Vein endothelial cell (primary cell): Measurements from ENCODE around the gene CHMP2B. TPM values are rescaled to one million over a fixed set of nuclear protein-coding genes. Genes with fewer than 3 reads are reported as not detected.

Source experiments
- small RNA-seq: library from RNA; depleted of rRNA; stranded (forward); fragments of <200 nt; gene quantifications from one replicate; pipeline ENCODE3, GENCODE V24; 2012
- total RNA-seq: library from RNA; depleted of rRNA; stranded (reverse); fragments of >200 nt; gene quantifications from 2 replicates; pipeline ENCODE4 v1.2.3, GENCODE V29; 2012

Gene CHMP2B
- total RNA-seq, result 29.1 and 31.8 TPM in 2 replicates

GRCh38 chr3:87227104-87227834 lies at the start of gene CHMP2B:
TSS of gene CHMP2B (plus strand) at chr3:87227309. CDS start at chr3:87227523, 214 bp downstream.

GRCh38 chr3:87276484-87276883 lies 49.4 kb downstream of the CHMP2B start, which contains the start of gene POU1F1:
TSS of gene POU1F1 (minus strand) at chr3:87276584. CDS start at chr3:87276462, 122 bp downstream.

Small RNAs within 50 kb of the gene (small RNA-seq; reads per million reads assigned to genes)
- not detected for gene MIR4795

Other genes with a start within 250 kb of the CHMP2B start
- 1.6 and 3.4 TPM in 2 replicates for gene VGLL3, start 236.2 kb upstream of the CHMP2B start, total RNA-seq
- not detected in 2 replicates for gene POU1F1, start 49.3 kb downstream of the CHMP2B start, total RNA-seq